Heart right ventricle (tissue), 16 donors: ENCODE measurements around the gene KIF3A. TPM values are rescaled to one million over a fixed set of nuclear protein-coding genes. Genes with fewer than 3 reads are reported as not detected.

Experiments used
- ATAC-seq, 8 donors: fragments of 200-7000 bp; cut with Tn5 transposase; one replicate each; pipeline ENCODE4 v1.9.1; 2020; ENCODE audit warnings: mild to moderate bottlenecking in 8 of 8, moderate library complexity in 8 of 8, moderate number of reproducible peaks in 1 of 8
- DNase-seq, 2 donors: peaks; one replicate each; pipeline ENCODE4 v3.0.0-alpha.2; 2020
- H3K27ac ChIP-seq, 10 donors: fragments of 200-600 bp; sonication (generic) in 2 of 10; one replicate each; pipeline versions ENCODE4 v1.5.0 to v1.8.0; 2020 to 2022; ENCODE audit warnings: mild to moderate bottlenecking in 3 of 10
- H3K27me3 ChIP-seq, 7 donors: fragments of 200-600 bp; one replicate each; pipeline ENCODE4 v1.8.0; 2021 to 2022; ENCODE audit warnings: mild to moderate bottlenecking in 2 of 7
- H3K36me3 ChIP-seq, 9 donors: fragments of 200-600 bp; sonication (generic) in 1 of 9; one replicate each; pipeline versions ENCODE4 v1.5.0 to v1.8.0; 2020 to 2022; ENCODE audit warnings: mild to moderate bottlenecking in 2 of 9
- H3K4me1 ChIP-seq, 9 donors: fragments of 200-600 bp; sonication (generic) in 1 of 9; one replicate each; pipeline versions ENCODE4 v1.5.0 to v1.8.0; 2020 to 2022; ENCODE audit warnings: mild to moderate bottlenecking in 4 of 9
- H3K4me3 ChIP-seq, 10 donors: fragments of 200-600 bp; sonication (generic) in 2 of 10; one replicate each; pipeline versions ENCODE4 v1.5.0 to v1.8.0; 2020 to 2022; ENCODE audit warnings: mild to moderate bottlenecking in 7 of 10, moderate library complexity in 2 of 10
- H3K9me3 ChIP-seq, 11 donors: fragments of 200-600 bp in 10 of 11; sonication (generic) in 2 of 11; one replicate each; pipeline versions ENCODE4 v1.5.0 to v1.8.0; 2013 to 2022; ENCODE audit warnings: mild to moderate bottlenecking in 2 of 11, control low read depth in 1 of 11, moderate library complexity in 1 of 11
- CTCF ChIP-seq, 9 donors: fragments of 200-600 bp; sonication (generic) in 2 of 9; IDR thresholded peaks; one replicate each; pipeline versions ENCODE4 v1.5.0 to v1.8.0; 2021 to 2022; ENCODE audit warnings: antibody characterized with exemption in 9 of 9, mild to moderate bottlenecking in 5 of 9, moderate library complexity in 1 of 9
- WGBS, 2 donors: extraction: QIAGEN DNeasy Blood & Tissue Kit; methylation state at CpG; one replicate each; pipeline ENCODE4 v1.1.7; 2013; ENCODE audit warnings: inconsistent platforms in 1 of 2; 5-methylcytosine and 5-hydroxymethylcytosine counted together
- intact Hi-C, 10 donors: fragments of 100-400 bp; cut with DNase I; formaldehyde crosslinking; loops; one replicate each; pipeline versions ENCODE4 v1.11.1 to v1.14.2; 2022
- polyA plus RNA-seq, 2 donors: library from polyadenylated mRNA; stranded (reverse); fragments of 200-250 nt; gene quantifications; one replicate each; pipeline ENCODE4 v1.2.3, GENCODE V29; 2013
- total RNA-seq, 10 donors: library from RNA; stranded (reverse); fragmentation: NEBNext Ultra II Directional in 3 of 10; extraction: Animal tissue kit (Norgen Biotek cat#: 25700) in 3 of 10; gene quantifications; one replicate each; pipeline versions ENCODE4 v1.2.1 to v1.2.4, GENCODE V29; 2021 to 2023
- donor health status: Arrhythmogenic right ventricular cardiomyopathy.
- donor health status: ischemic (EF 13 %, LVEDD 7.1; RV severe dilation, severe dysfunction).
- donor health status: healthy with polysubstance abuse.
- donor health status: DM: no; HTN: yes; CAD: no.
- donor health status: DM: no; HTN: no; CAD: no.
- donor health status: ischemic (EF 25% LVEDD 6.9; RV normal size, moderate dysfunction).
- donor health status: ischemic (EF 25% LVEDD 5.7; RV mildly dilated, moderate dysfunction).
- donor health status: healthy.
- donor health status: DM: yes; HTN: yes; CAD: no.
- donor health status: Ischemic cardiomyopathy.
- donor health status: ischemic (EF 35%, LVEDD 5.7; RV mildly dilated, moderate dysfunction).
- donor health status: nonischemic (EF 11% LVEDD 7.7; RV severe dilation, severe dysfunction).
- donor health status: DM: yes; HTN: yes; CAD: no.
- donor health status: PGD.
- donor health status: ischemic (EF 29% LVEDD 5.4; RV normal size, mild dysfunction).
- donor health status: nonischemic (EF 23%, LVEDD 6.1; RV moderate dilation, normal function).

Gene KIF3A
- total and polyA plus RNA-seq, 12 donors, result 2.2 to 18.6 (median 12.5) TPM

- intact Hi-C loops, result no loop called here
- Histone ChIP-seq H3K27ac (no peak overlapping the region), H3K9me3 (no peaks in the 10 kb centered on the region), H3K4me1 (peaks cover 0 to 11% (median 4%) of the 10 kb centered on the region in 9 donors), H3K27me3 (no peaks in the 10 kb centered on the region), H3K4me3 (no peak overlapping the region), H3K36me3 (peaks cover 0 to 95% (median 70%) of the 10 kb centered on the region in 9 donors)
- ATAC-seq, result no peak
- DNase-seq, result no peak
- no peak for TF ChIP-seq CTCF (IDR thresholded peaks at IDR 0.05)
- WGBS, 2 donors, result 96 to 98% methylated on average over 21 of the region's 21 CpGs
Measured at GRCh38 chr5:132760601-132761317, 23.4 kb upstream of the KIF3A start.

DNA sequence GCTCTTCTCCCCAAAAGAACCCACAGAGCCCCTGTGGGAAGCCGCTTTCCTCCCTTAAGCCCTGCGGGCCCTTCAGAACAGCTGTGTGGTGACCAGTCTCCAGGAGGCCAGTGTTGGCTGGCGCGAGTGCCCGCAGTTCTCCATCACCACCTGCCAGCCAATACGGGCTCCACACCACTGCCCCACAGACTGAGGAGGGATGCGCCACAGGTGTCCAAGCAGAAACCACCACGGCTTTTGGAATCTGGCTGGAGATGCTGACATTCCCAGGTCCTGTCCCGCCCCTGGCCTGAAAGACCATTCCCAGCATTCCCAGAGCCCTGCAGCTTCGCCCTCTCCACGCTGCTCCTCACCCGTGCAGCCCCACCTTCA is 22.7 kb upstream of the KIF3A start:
- WGBS, 2 donors, result 95% methylated on average over 12 of the region's 12 CpGs
- Histone ChIP-seq H3K27me3 (no peaks in the 10 kb centered on the region), H3K4me3 (no peak overlapping the region), H3K36me3 (peaks cover 0 to 97% (median 68%) of the 10 kb centered on the region in 9 donors), H3K9me3 (no peaks in the 10 kb centered on the region), H3K27ac (no peak overlapping the region), H3K4me1 (peaks cover 0 to 4% (median 0%) of the 10 kb centered on the region in 9 donors)
- ATAC-seq, result no peak
- DNase-seq, result no peak
- TF ChIP-seq CTCF (IDR thresholded peaks at IDR 0.05), result no peak
- intact Hi-C loops, result no loop called here

DNA sequence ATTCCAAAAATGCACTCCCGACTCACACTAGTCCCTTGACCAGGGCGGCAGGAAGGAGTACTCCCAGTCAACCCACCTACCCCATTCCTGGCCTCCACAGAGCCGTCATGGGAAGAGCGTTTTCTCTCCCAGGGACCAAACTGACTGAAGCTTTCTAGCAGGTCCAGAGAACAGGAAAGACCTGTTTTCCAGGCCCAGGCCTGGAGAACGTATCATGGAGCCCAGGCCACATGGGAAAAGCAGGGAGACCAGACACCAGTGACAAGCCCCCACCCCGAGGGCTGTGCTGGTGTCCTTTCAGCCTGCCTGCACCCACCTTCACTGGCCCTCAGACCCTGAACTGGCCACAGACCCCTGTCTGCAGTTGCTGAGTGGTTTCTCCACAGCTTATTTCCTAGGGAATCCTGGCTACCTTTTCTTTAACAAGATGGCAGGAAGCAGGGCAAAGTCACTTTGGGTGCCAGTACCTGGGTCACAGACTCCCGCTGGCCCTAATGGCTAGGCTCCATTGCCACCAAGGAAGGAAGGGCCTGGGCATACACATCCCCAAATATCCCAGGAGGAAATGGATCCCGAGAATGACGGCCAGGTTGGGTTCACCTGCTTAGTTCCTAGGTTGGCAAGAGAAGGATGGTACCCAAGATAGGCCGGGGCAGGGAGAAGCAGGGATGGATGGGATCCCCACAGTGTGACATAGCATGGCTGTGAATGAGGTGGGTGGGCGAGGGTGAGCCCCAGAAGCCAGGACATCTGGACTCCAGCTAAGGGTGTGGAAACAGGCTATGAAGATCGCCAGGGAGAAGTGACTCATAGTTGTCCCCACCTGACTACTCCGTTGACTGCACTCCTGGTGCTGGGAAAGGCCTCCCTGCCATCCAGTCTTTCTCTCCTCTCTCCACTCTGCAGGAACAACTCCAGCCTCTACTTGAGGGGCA is 22.0 kb upstream of the KIF3A start:
- intact Hi-C loops, result loop anchor here in 6 of 10 donors (5.0 to 10.0 kb wide), 4 partner anchors 55 to 125 kb away; partner anchors contain the start of gene SOWAHA (in 1 of the 6)

More for the DNA sequence above, 22.0 kb upstream of the KIF3A start:
- Histone ChIP-seq H3K9me3 (no peaks in the 10 kb centered on the region), H3K4me3 (no peak overlapping the region), H3K27me3 (no peaks in the 10 kb centered on the region), H3K27ac (no peak overlapping the region), H3K36me3 (peaks cover 0 to 94% (median 62%) of the 10 kb centered on the region in 9 donors), H3K4me1 (peaks cover 0 to 4% (median 0%) of the 10 kb centered on the region in 9 donors)
- no peak for TF ChIP-seq CTCF (IDR thresholded peaks at IDR 0.05)
- ATAC-seq (no peak), DNase-seq (no peak)
- 92 to 94% methylated on average over 13 of the region's 13 CpGs for WGBS, 2 donors
